Colonic mucosa (tissue), 4 donors: ENCODE results near the gene BOD1. TPM values are rescaled to one million over a fixed set of nuclear protein-coding genes. Genes with fewer than 3 reads are reported as not detected.
A peak's percentile ranks its signal among the peaks of the same experiment; 100 is the strongest.

ENCODE experiments used
- DNase-seq: peaks from one replicate; pipeline ENCODE4 v3.0.0-alpha.2; 2020
- H3K27ac ChIP-seq: fragments of 200-600 bp; one replicate; pipeline ENCODE4 v1.8.0; 2021
- H3K27me3 ChIP-seq: fragments of 200-600 bp; one replicate; pipeline ENCODE4 v1.8.0; 2021
- H3K36me3 ChIP-seq: fragments of 200-600 bp; one replicate; pipeline ENCODE4 v1.8.0; 2021
- H3K4me1 ChIP-seq: fragments of 200-600 bp; one replicate; pipeline ENCODE4 v1.8.0; 2021; ENCODE audit warnings: mild to moderate bottlenecking
- H3K4me3 ChIP-seq: fragments of 200-600 bp; one replicate; pipeline ENCODE4 v1.8.0; 2021
- H3K9ac ChIP-seq, 2 donors: one replicate each; pipeline ENCODE4 v1.7.0; 2013; ENCODE audit warnings: control low read depth in 2 of 2, low read depth in 2 of 2, low read length in 2 of 2
- H3K9me3 ChIP-seq: fragments of 200-600 bp; one replicate; pipeline ENCODE4 v1.8.0; 2021
- CTCF ChIP-seq: fragments of 200-600 bp; IDR thresholded peaks from one replicate; pipeline ENCODE4 v1.8.0; 2022; ENCODE audit warnings: antibody characterized with exemption, mild to moderate bottlenecking
- intact Hi-C: fragments of 100-400 bp; cut with DNase I; formaldehyde crosslinking; loops from one replicate; pipeline ENCODE4 v1.14.1; 2022
- total RNA-seq, 2 donors: library from RNA; stranded (reverse); fragmentation: NEBNext Ultra II Directional in 1 of 2; extraction: Animal tissue kit (Norgen Biotek cat#: 25700) in 1 of 2; gene quantifications; one replicate each; pipeline ENCODE4 v1.2.1, GENCODE V29; 2021
- donor health status: healthy.
- donor health status: DM: no; HTN: no; CAD: no.
- donor health status: DM: no; HTN: no; CAD: no.

Gene BOD1
- total RNA-seq, 2 donors from 2014 or later, result 24.4 to 31.1 TPM

- peak; percentile 44 for DNase-seq
- Histone ChIP-seq H3K4me3 (no peak overlapping the region), H3K27me3 (no peaks in the 10 kb centered on the region), H3K4me1 (no peaks in the 10 kb centered on the region), H3K9me3 (no peaks in the 10 kb centered on the region), H3K27ac (no peak overlapping the region), H3K9ac (no peak overlapping the region), H3K36me3 (no peaks in the 10 kb centered on the region)
- TF ChIP-seq CTCF, result peak; percentile 60
- intact Hi-C loops, result no loop called here
Measured at GRCh38 chr5:173581408-173582215, 34.8 kb downstream of the BOD1 start.

- Histone ChIP-seq H3K36me3 (no peaks in the 10 kb centered on the region), H3K9me3 (no peaks in the 10 kb centered on the region), H3K4me1 (no peaks in the 10 kb centered on the region), H3K4me3 (no peak overlapping the region), H3K27me3 (no peaks in the 10 kb centered on the region), H3K27ac (no peak overlapping the region), H3K9ac (no peak overlapping the region)
- TF ChIP-seq CTCF, result no peak
- intact Hi-C loops, result no loop called here
- DNase-seq, result no peak
Measured at GRCh38 chr5:173578947-173579615, 37.4 kb downstream of the BOD1 start.

- intact Hi-C loops, result no loop called here
- Histone ChIP-seq H3K36me3 (no peaks in the 10 kb centered on the region), H3K9ac (no peak overlapping the region), H3K27me3 (no peaks in the 10 kb centered on the region), H3K4me3 (no peak overlapping the region), H3K4me1 (no peaks in the 10 kb centered on the region), H3K27ac (no peak overlapping the region), H3K9me3 (no peaks in the 10 kb centered on the region)
- no peak for DNase-seq
- no peak for TF ChIP-seq CTCF
Measured at GRCh38 chr5:173577817-173578216, 38.6 kb downstream of the BOD1 start.

- H3K9ac ChIP-seq, result no peak overlapping the region
- TF ChIP-seq CTCF, result no peak
- no peaks in the 10 kb centered on the region for H3K27me3 ChIP-seq
- no peaks in the 10 kb centered on the region for H3K4me1 ChIP-seq
- DNase-seq, result no peak
- H3K4me3 ChIP-seq, result no peak overlapping the region
- no peak overlapping the region for H3K27ac ChIP-seq
- H3K36me3 ChIP-seq, result no peaks in the 10 kb centered on the region
- no peaks in the 10 kb centered on the region for H3K9me3 ChIP-seq
- intact Hi-C loops, result no loop called here
Measured at GRCh38 chr5:173577166-173577565, 39.3 kb downstream of the BOD1 start.

GRCh38 chr5:173575985-173576384 is 40.5 kb downstream of the BOD1 start:
- Histone ChIP-seq H3K9me3 (no peaks in the 10 kb centered on the region), H3K4me1 (no peaks in the 10 kb centered on the region), H3K27me3 (no peaks in the 10 kb centered on the region), H3K4me3 (no peak overlapping the region), H3K9ac (no peak overlapping the region), H3K27ac (no peak overlapping the region), H3K36me3 (no peaks in the 10 kb centered on the region)
- TF ChIP-seq CTCF, result no peak
- DNase-seq, result no peak
- intact Hi-C loops, result no loop called here
